GM12878 (cell line): ENCODE results near the gene TMEM18. TPM values are rescaled to one million over a fixed set of nuclear protein-coding genes. Genes with fewer than 3 reads are reported as not detected.

Experiments used
- ATAC-seq: fragments of 200-7000 bp; cut with Tn5 transposase; 3 replicates; pipeline ENCODE4 v1.9.1; 2020; ENCODE audit warnings: mild to moderate bottlenecking, moderate library complexity
- BruUV-seq: library from RNA; stranded (reverse); fragments of 400-500 nt; replicated peaks from 2 replicates; lab custom pipeline; 2021; lab: Mats Ljungman, UMichigan
- CTCF ChIA-PET: fragments of 300-600 bp; sonication (Branson Sonifier 250); formaldehyde crosslinking; extraction: SDS; loops from one replicate; lab custom pipeline; 2021; ENCODE audit warnings: inconsistent platforms; lab: Yijun Ruan, JAX
- POLR2A ChIA-PET: fragments of 350-600 bp; formaldehyde crosslinking; extraction: SDS; loops from one replicate; lab custom pipeline; 2021; ENCODE audit warnings: inconsistent platforms; lab: Charles Lee
- RAD21 ChIA-PET: fragments of 300-600 bp; sonication (Branson Sonifier 250); formaldehyde crosslinking; loops from one replicate; lab custom pipeline; 2023; ENCODE audit warnings: antibody characterized with exemption; ENCODE audit not compliant: unreplicated experiment; lab: Charles Lee
- SMC1A ChIA-PET: fragments of 300-600 bp; sonication (Branson Sonifier 250); formaldehyde crosslinking; loops from one replicate; lab custom pipeline; 2023; ENCODE audit not compliant: unreplicated experiment, uncharacterized antibody; lab: Charles Lee
- DNase-seq: peaks from one replicate; pipeline ENCODE4 v3.0.0-alpha.2; 2011; ENCODE audit warnings: low read depth, low spot score
- FAIRE-seq: peaks from 3 replicates; lab custom pipeline; 2011; peaks lifted over from hg19 to GRCh38; lab: Jason Lieb, UNC
- H2AFZ ChIP-seq: 2 replicates; pipeline ENCODE4 v1.6.0; 2011; ENCODE audit warnings: low read depth, low read length, control low read depth; ENCODE audit not compliant: control insufficient read depth
- H3K27ac ChIP-seq: 2 replicates; pipeline ENCODE4 v1.5.1; 2011; ENCODE audit warnings: control low read depth; ENCODE audit not compliant: control insufficient read depth, insufficient read depth
- H3K27me3 ChIP-seq, 2 experiments: replicated peaks in 1 of 2; 2 replicates each; pipeline versions ENCODE4 v1.6.0 to v1.6.1; 2011; ENCODE audit warnings: low read length in 1 of 2; ENCODE audit not compliant: control insufficient read depth in 2 of 2, insufficient read depth in 2 of 2
- H3K36me3 ChIP-seq, 2 experiments: 2 replicates each; pipeline ENCODE4 v1.5.1; 2011; ENCODE audit warnings: low read length in 1 of 2; ENCODE audit not compliant: control insufficient read depth in 2 of 2, insufficient read depth in 2 of 2
- H3K4me1 ChIP-seq: 2 replicates; pipeline ENCODE4 v1.6.1; 2011; ENCODE audit warnings: mild to moderate bottlenecking, low read length, moderate library complexity, mixed read lengths; ENCODE audit not compliant: control insufficient read depth, insufficient read depth
- H3K4me2 ChIP-seq: 2 replicates; pipeline ENCODE4 v1.6.0; 2011; ENCODE audit warnings: control low read depth; ENCODE audit not compliant: control insufficient read depth, insufficient read depth
- H3K4me3 ChIP-seq: fragments of 200-600 bp; sonication (generic); 2 replicates; pipeline ENCODE4 v1.5.1; 2016
- H3K79me2 ChIP-seq: 2 replicates; pipeline ENCODE4 v1.6.0; 2011; ENCODE audit warnings: low read length; ENCODE audit not compliant: control insufficient read depth, insufficient read depth
- H3K9ac ChIP-seq: 2 replicates; pipeline ENCODE4 v1.8.0; 2011; ENCODE audit warnings: low read length, control low read depth, mixed read lengths; ENCODE audit not compliant: control insufficient read depth, insufficient read depth
- H3K9me3 ChIP-seq: replicated peaks from 3 replicates; pipeline ENCODE4 v1.5.1; 2011; ENCODE audit warnings: mild to moderate bottlenecking, low read length; ENCODE audit not compliant: control insufficient read depth, insufficient read depth
- H4K20me1 ChIP-seq: 2 replicates; pipeline ENCODE4 v1.6.0; 2011; ENCODE audit not compliant: control insufficient read depth, insufficient read depth
- SMAD5 ChIP-seq: IDR thresholded peaks from 2 replicates; pipeline ENCODE4 v1.6.1; 2016; ENCODE audit warnings: antibody characterized with exemption, low read depth
- ZNF384 ChIP-seq: IDR thresholded peaks from 2 replicates; pipeline ENCODE4 v1.6.1; 2012; ENCODE audit warnings: low read depth, mild to moderate bottlenecking, low read length, improper control_type of control experiment, borderline replicate concordance
- WGBS: methylation state at CpG from one replicate; pipeline ENCODE4 v1.1.6; 2016; ENCODE audit warnings: low lambda C conversion rate; ENCODE audit not compliant: insufficient replicate concordance, insufficient coverage; ENCODE audit errors: missing lambda C conversion rate; 5-methylcytosine and 5-hydroxymethylcytosine counted together
- in situ Hi-C: fragments of 300-500 bp; cut with MboI; formaldehyde crosslinking; loops from 9 replicates; pipeline ENCODE4 v1.14.3; 2018; ENCODE audit warnings: mixed read lengths
- intact Hi-C: fragments of 100-400 bp; cut with micrococcal nuclease; formaldehyde crosslinking; loops from one replicate; pipeline ENCODE4 v1.14.2; 2022; ENCODE audit not compliant: unreplicated experiment
- polyA plus RNA-seq, 11 experiments: library from polyadenylated mRNA; depleted of rRNA in 4 of 11; unstranded in 6 of 11; stranded (reverse) in 5 of 11; fragments of >200 nt; fragmentation: Nextera tagmentation in 4 of 11; fragmentation: Illumina TruSeq in 1 of 11; extraction: Ambion mirVana in 4 of 11; extraction: Trizol in 1 of 11; gene quantifications; 1 replicate in 1 of 11; 2 replicates in 10 of 11; pipeline versions ENCODE4 v1.2.1 to v1.2.3, GENCODE V29; 2011 to 2016; ENCODE audit warnings: inconsistent platforms in 2 of 11, missing spikeins in 2 of 11, low read depth in 1 of 11
- total RNA-seq, 4 experiments: library from RNA; depleted of rRNA in 3 of 4; stranded (reverse); fragments of >200 nt in 3 of 4; fragmentation: Illumina TruSeq in 1 of 4; extraction: Trizol in 1 of 4; gene quantifications; 2 replicates each; pipeline versions ENCODE4 v1.2.1 to v1.2.3, GENCODE V29; 2013 to 2021
- TF ChIP-seq, protein P1 (sequence below): IDR thresholded peaks from 2 replicates; pipeline ENCODE4 v1.6.1; 2011; ENCODE audit warnings: mild to moderate bottlenecking, low read depth, low read length, moderate library complexity; ENCODE audit not compliant: insufficient replicate concordance
- TF ChIP-seq, protein P2 (sequence below): fragments of 450-650 bp; IDR thresholded peaks from 2 replicates; pipeline ENCODE4 v1.6.1; 2017; ENCODE audit warnings: mild to moderate bottlenecking, moderate library complexity

TMEM18 gene
- total and polyA plus RNA-seq, 10 of the 15 experiments (the other 5 are each of a cell fraction or from before 2014, with no cell fraction given) = 11.2 to 56.3 (median 26.0) TPM

GRCh38 chr2:664063-664462, 13.1 kb downstream of the TMEM18 start:
- H2AFZ ChIP-seq = no peak overlapping the region
- H3K27ac ChIP-seq = no peak overlapping the region
- DNase-seq (no peak), FAIRE-seq (no peak), ATAC-seq (no peak)
- no peaks in the 10 kb centered on the region for H3K79me2 ChIP-seq
- ChIA-PET SMC1A (no interaction called here), POLR2A (no interaction called here), CTCF (no interaction called here), RAD21 (no interaction called here)
- no peaks in the 10 kb centered on the region for H3K27me3 ChIP-seq
- BruUV-seq = no TSS peak
- TF ChIP-seq SMAD5 (no peak), ZNF384 (no peak)
- TF ChIP-seq, protein P1, sequence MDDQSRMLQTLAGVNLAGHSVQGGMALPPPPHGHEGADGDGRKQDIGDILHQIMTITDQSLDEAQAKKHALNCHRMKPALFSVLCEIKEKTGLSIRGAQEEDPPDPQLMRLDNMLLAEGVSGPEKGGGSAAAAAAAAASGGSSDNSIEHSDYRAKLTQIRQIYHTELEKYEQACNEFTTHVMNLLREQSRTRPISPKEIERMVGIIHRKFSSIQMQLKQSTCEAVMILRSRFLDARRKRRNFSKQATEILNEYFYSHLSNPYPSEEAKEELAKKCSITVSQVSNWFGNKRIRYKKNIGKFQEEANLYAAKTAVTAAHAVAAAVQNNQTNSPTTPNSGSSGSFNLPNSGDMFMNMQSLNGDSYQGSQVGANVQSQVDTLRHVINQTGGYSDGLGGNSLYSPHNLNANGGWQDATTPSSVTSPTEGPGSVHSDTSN = no peak
- TF ChIP-seq, protein P2, sequence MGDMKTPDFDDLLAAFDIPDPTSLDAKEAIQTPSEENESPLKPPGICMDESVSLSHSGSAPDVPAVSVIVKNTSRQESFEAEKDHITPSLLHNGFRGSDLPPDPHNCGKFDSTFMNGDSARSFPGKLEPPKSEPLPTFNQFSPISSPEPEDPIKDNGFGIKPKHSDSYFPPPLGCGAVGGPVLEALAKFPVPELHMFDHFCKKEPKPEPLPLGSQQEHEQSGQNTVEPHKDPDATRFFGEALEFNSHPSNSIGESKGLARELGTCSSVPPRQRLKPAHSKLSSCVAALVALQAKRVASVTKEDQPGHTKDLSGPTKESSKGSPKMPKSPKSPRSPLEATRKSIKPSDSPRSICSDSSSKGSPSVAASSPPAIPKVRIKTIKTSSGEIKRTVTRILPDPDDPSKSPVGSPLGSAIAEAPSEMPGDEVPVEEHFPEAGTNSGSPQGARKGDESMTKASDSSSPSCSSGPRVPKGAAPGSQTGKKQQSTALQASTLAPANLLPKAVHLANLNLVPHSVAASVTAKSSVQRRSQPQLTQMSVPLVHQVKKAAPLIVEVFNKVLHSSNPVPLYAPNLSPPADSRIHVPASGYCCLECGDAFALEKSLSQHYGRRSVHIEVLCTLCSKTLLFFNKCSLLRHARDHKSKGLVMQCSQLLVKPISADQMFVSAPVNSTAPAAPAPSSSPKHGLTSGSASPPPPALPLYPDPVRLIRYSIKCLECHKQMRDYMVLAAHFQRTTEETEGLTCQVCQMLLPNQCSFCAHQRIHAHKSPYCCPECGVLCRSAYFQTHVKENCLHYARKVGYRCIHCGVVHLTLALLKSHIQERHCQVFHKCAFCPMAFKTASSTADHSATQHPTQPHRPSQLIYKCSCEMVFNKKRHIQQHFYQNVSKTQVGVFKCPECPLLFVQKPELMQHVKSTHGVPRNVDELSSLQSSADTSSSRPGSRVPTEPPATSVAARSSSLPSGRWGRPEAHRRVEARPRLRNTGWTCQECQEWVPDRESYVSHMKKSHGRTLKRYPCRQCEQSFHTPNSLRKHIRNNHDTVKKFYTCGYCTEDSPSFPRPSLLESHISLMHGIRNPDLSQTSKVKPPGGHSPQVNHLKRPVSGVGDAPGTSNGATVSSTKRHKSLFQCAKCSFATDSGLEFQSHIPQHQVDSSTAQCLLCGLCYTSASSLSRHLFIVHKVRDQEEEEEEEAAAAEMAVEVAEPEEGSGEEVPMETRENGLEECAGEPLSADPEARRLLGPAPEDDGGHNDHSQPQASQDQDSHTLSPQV = no peak
- H3K9ac ChIP-seq = no peak overlapping the region
- H3K9me3 ChIP-seq = peaks cover 20% of the 10 kb centered on the region
- no peak overlapping the region for H3K4me3 ChIP-seq
- H4K20me1 ChIP-seq = no peaks in the 10 kb centered on the region
- in situ Hi-C loops = no loop called here
- H3K36me3 ChIP-seq = peaks cover 2 to 21% of the 10 kb centered on the region in 2 experiments
- 100% methylated on average over 3 of the region's 3 CpGs for WGBS
- intact Hi-C loops = no loop called here
- no peak overlapping the region for H3K4me2 ChIP-seq
- H3K4me1 ChIP-seq = no peaks in the 10 kb centered on the region
